Heart right ventricle (tissue), 16 donors: ENCODE data around the gene GADL1. TPM values are rescaled to one million over a fixed set of nuclear protein-coding genes. Genes with fewer than 3 reads are reported as not detected.

ENCODE experiments used
- ATAC-seq, 8 donors: fragments of 200-7000 bp; cut with Tn5 transposase; one replicate each; pipeline ENCODE4 v1.9.1; 2020; ENCODE audit warnings: mild to moderate bottlenecking in 8 of 8, moderate library complexity in 8 of 8, moderate number of reproducible peaks in 1 of 8
- DNase-seq, 2 donors: peaks; one replicate each; pipeline ENCODE4 v3.0.0-alpha.2; 2020
- H3K27ac ChIP-seq, 10 donors: fragments of 200-600 bp; sonication (generic) in 2 of 10; one replicate each; pipeline versions ENCODE4 v1.5.0 to v1.8.0; 2020 to 2022; ENCODE audit warnings: mild to moderate bottlenecking in 3 of 10
- H3K27me3 ChIP-seq, 7 donors: fragments of 200-600 bp; one replicate each; pipeline ENCODE4 v1.8.0; 2021 to 2022; ENCODE audit warnings: mild to moderate bottlenecking in 2 of 7
- H3K36me3 ChIP-seq, 9 donors: fragments of 200-600 bp; sonication (generic) in 1 of 9; one replicate each; pipeline versions ENCODE4 v1.5.0 to v1.8.0; 2020 to 2022; ENCODE audit warnings: mild to moderate bottlenecking in 2 of 9
- H3K4me1 ChIP-seq, 9 donors: fragments of 200-600 bp; sonication (generic) in 1 of 9; one replicate each; pipeline versions ENCODE4 v1.5.0 to v1.8.0; 2020 to 2022; ENCODE audit warnings: mild to moderate bottlenecking in 4 of 9
- H3K4me3 ChIP-seq, 10 donors: fragments of 200-600 bp; sonication (generic) in 2 of 10; one replicate each; pipeline versions ENCODE4 v1.5.0 to v1.8.0; 2020 to 2022; ENCODE audit warnings: mild to moderate bottlenecking in 7 of 10, moderate library complexity in 2 of 10
- H3K9me3 ChIP-seq, 11 donors: fragments of 200-600 bp in 10 of 11; sonication (generic) in 2 of 11; one replicate each; pipeline versions ENCODE4 v1.5.0 to v1.8.0; 2013 to 2022; ENCODE audit warnings: mild to moderate bottlenecking in 2 of 11, control low read depth in 1 of 11, moderate library complexity in 1 of 11
- CTCF ChIP-seq, 9 donors: fragments of 200-600 bp; sonication (generic) in 2 of 9; IDR thresholded peaks; one replicate each; pipeline versions ENCODE4 v1.5.0 to v1.8.0; 2021 to 2022; ENCODE audit warnings: antibody characterized with exemption in 9 of 9, mild to moderate bottlenecking in 5 of 9, moderate library complexity in 1 of 9
- WGBS, 2 donors: extraction: QIAGEN DNeasy Blood & Tissue Kit; methylation state at CpG; one replicate each; pipeline ENCODE4 v1.1.7; 2013; ENCODE audit warnings: inconsistent platforms in 1 of 2; 5-methylcytosine and 5-hydroxymethylcytosine counted together
- intact Hi-C, 10 donors: fragments of 100-400 bp; cut with DNase I; formaldehyde crosslinking; loops; one replicate each; pipeline versions ENCODE4 v1.11.1 to v1.14.2; 2022
- polyA plus RNA-seq, 2 donors: library from polyadenylated mRNA; stranded (reverse); fragments of 200-250 nt; gene quantifications; one replicate each; pipeline ENCODE4 v1.2.3, GENCODE V29; 2013
- total RNA-seq, 10 donors: library from RNA; stranded (reverse); fragmentation: NEBNext Ultra II Directional in 3 of 10; extraction: Animal tissue kit (Norgen Biotek cat#: 25700) in 3 of 10; gene quantifications; one replicate each; pipeline versions ENCODE4 v1.2.1 to v1.2.4, GENCODE V29; 2021 to 2023
- donor health status: Arrhythmogenic right ventricular cardiomyopathy.
- donor health status: ischemic (EF 13 %, LVEDD 7.1; RV severe dilation, severe dysfunction).
- donor health status: healthy with polysubstance abuse.
- donor health status: DM: no; HTN: yes; CAD: no.
- donor health status: DM: no; HTN: no; CAD: no.
- donor health status: ischemic (EF 25% LVEDD 6.9; RV normal size, moderate dysfunction).
- donor health status: ischemic (EF 25% LVEDD 5.7; RV mildly dilated, moderate dysfunction).
- donor health status: healthy.
- donor health status: DM: yes; HTN: yes; CAD: no.
- donor health status: Ischemic cardiomyopathy.
- donor health status: ischemic (EF 35%, LVEDD 5.7; RV mildly dilated, moderate dysfunction).
- donor health status: nonischemic (EF 11% LVEDD 7.7; RV severe dilation, severe dysfunction).
- donor health status: DM: yes; HTN: yes; CAD: no.
- donor health status: PGD.
- donor health status: ischemic (EF 29% LVEDD 5.4; RV normal size, mild dysfunction).
- donor health status: nonischemic (EF 23%, LVEDD 6.1; RV moderate dilation, normal function).

GADL1 gene
- total and polyA plus RNA-seq, 12 donors = 0.12 to 1.6 (median 0.40) TPM; not detected in 4

GRCh38 chr3:30711867-30712266 is 182.6 kb downstream of the GADL1 start:
- H3K9me3 ChIP-seq = peaks cover 0 to 3% (median 0%) of the 10 kb centered on the region in 11 donors
- intact Hi-C loops = no loop called here
- ATAC-seq = no peak
- H3K4me3 ChIP-seq = no peak overlapping the region
- no peak for DNase-seq
- peaks cover 0 to 18% (median 0%) of the 10 kb centered on the region in 9 donors for H3K4me1 ChIP-seq
- H3K36me3 ChIP-seq = no peaks in the 10 kb centered on the region
- WGBS, 2 donors = 90 to 96% methylated on average over 2 of the region's 2 CpGs
- no peak for TF ChIP-seq CTCF (IDR thresholded peaks at IDR 0.05)
- no peak overlapping the region for H3K27ac ChIP-seq
- no peaks in the 10 kb centered on the region for H3K27me3 ChIP-seq

- Histone ChIP-seq H3K9me3 (peaks cover 0 to 3% (median 0%) of the 10 kb centered on the region in 11 donors), H3K27ac (no peak overlapping the region), H3K4me3 (no peak overlapping the region), H3K4me1 (peaks cover 0 to 18% (median 0%) of the 10 kb centered on the region in 9 donors), H3K36me3 (no peaks in the 10 kb centered on the region), H3K27me3 (no peaks in the 10 kb centered on the region)
- intact Hi-C loops = no loop called here
- TF ChIP-seq CTCF (IDR thresholded peaks at IDR 0.05) = no peak
- DNase-seq (no peak), ATAC-seq (no peak)
Observed at GRCh38 chr3:30711151-30711550, 183.3 kb downstream of the GADL1 start.

GRCh38 chr3:30710017-30710416 is 184.4 kb downstream of the GADL1 start:
- ATAC-seq (no peak), DNase-seq (no peak)
- peaks cover 0 to 3% (median 0%) of the 10 kb centered on the region in 11 donors for H3K9me3 ChIP-seq
- H3K27ac ChIP-seq = no peak overlapping the region
- no peak for TF ChIP-seq CTCF (IDR thresholded peaks at IDR 0.05)
- no peaks in the 10 kb centered on the region for H3K27me3 ChIP-seq
- H3K4me1 ChIP-seq = peaks cover 0 to 18% (median 0%) of the 10 kb centered on the region in 9 donors
- intact Hi-C loops = no loop called here
- H3K4me3 ChIP-seq = no peak overlapping the region
- H3K36me3 ChIP-seq = no peaks in the 10 kb centered on the region
- 88 to 90% methylated on average over 7 of the region's 7 CpGs for WGBS, 2 donors

- Histone ChIP-seq H3K4me3 (no peak overlapping the region), H3K27me3 (no peaks in the 10 kb centered on the region), H3K9me3 (peaks cover 0 to 3% (median 0%) of the 10 kb centered on the region in 11 donors), H3K27ac (no peak overlapping the region), H3K36me3 (no peaks in the 10 kb centered on the region), H3K4me1 (peaks cover 0 to 18% (median 0%) of the 10 kb centered on the region in 9 donors)
- intact Hi-C loops = no loop called here
- DNase-seq (no peak), ATAC-seq (peak in 1 of 8 donors; percentile 21)
- no peak for TF ChIP-seq CTCF (IDR thresholded peaks at IDR 0.05)
Observed at GRCh38 chr3:30708472-30708871, 186.0 kb downstream of the GADL1 start.
